Activated T-helper 17 cell treated with anti-CD3 and anti-CD28 coated beads, Interleukin-2, amount 50 U/mL, for 72 hours (primary cell): Measurements from ENCODE around the gene CAMK1D. TPM values are rescaled to one million over a fixed set of nuclear protein-coding genes. Genes with fewer than 3 reads are reported as not detected.

ENCODE experiments used
- ATAC-seq: fragments of 150-1000 bp; cut with Tn5 transposase; replicated peaks from 2 replicates; pipeline ENCODE4 v1.10.0; 2021; ENCODE audit warnings: mild to moderate bottlenecking, moderate library complexity
- H3K27ac Mint-ChIP-seq: one replicate; pipeline ENCODE4 v1.8.0; 2022; ENCODE audit warnings: mixed read lengths
- H3K27me3 Mint-ChIP-seq: one replicate; pipeline ENCODE4 v1.8.0; 2022; ENCODE audit warnings: mixed read lengths
- H3K36me3 Mint-ChIP-seq: one replicate; pipeline ENCODE4 v1.8.0; 2022; ENCODE audit warnings: low read depth, mild to moderate bottlenecking, mixed read lengths
- H3K4me1 Mint-ChIP-seq: one replicate; pipeline ENCODE4 v1.8.0; 2022; ENCODE audit warnings: mixed read lengths
- H3K4me3 Mint-ChIP-seq: one replicate; pipeline ENCODE4 v1.8.0; 2022; ENCODE audit warnings: mild to moderate bottlenecking, mixed read lengths
- H3K9me3 Mint-ChIP-seq: one replicate; pipeline ENCODE4 v1.8.0; 2022; ENCODE audit warnings: mixed read lengths
- total RNA-seq, 2 donors: library from RNA; stranded (reverse); gene quantifications; one replicate each; pipeline ENCODE4 v1.2.3, GENCODE V29; 2022

CAMK1D gene
- total RNA-seq, 2 donors from 2014 or later: 10.9 to 20.7 TPM

GRCh38 chr10:12589291-12589690 is 239.9 kb downstream of the CAMK1D start:
- no peaks in the 10 kb centered on the region for H3K27me3 Mint-ChIP-seq
- peak overlapping the region; percentile 2 for H3K4me3 Mint-ChIP-seq
- H3K27ac Mint-ChIP-seq: no peak overlapping the region
- no peak for ATAC-seq
- H3K36me3 Mint-ChIP-seq: no peaks in the 10 kb centered on the region
- H3K4me1 Mint-ChIP-seq: peaks cover 34% of the 10 kb centered on the region
- H3K9me3 Mint-ChIP-seq: peaks cover 4% of the 10 kb centered on the region

GRCh38 chr10:12589791-12590190 is 240.4 kb downstream of the CAMK1D start:
- H3K4me1 Mint-ChIP-seq: peaks cover 38% of the 10 kb centered on the region
- ATAC-seq: no peak
- H3K4me3 Mint-ChIP-seq: peak overlapping the region; percentile 2
- H3K36me3 Mint-ChIP-seq: no peaks in the 10 kb centered on the region
- no peak overlapping the region for H3K27ac Mint-ChIP-seq
- no peaks in the 10 kb centered on the region for H3K27me3 Mint-ChIP-seq
- peaks cover 4% of the 10 kb centered on the region for H3K9me3 Mint-ChIP-seq

- H3K4me1 Mint-ChIP-seq: peaks cover 47% of the 10 kb centered on the region
- peaks cover 7% of the 10 kb centered on the region for H3K9me3 Mint-ChIP-seq
- H3K36me3 Mint-ChIP-seq: no peaks in the 10 kb centered on the region
- H3K27me3 Mint-ChIP-seq: no peaks in the 10 kb centered on the region
- peak overlapping the region; percentile 2 for H3K4me3 Mint-ChIP-seq
- peak; percentile 34 for ATAC-seq
- peak overlapping the region; percentile 58 for H3K27ac Mint-ChIP-seq
Observed at GRCh38 chr10:12590675-12591659, 241.6 kb downstream of the CAMK1D start.

- ATAC-seq: no peak
- Mint-ChIP-seq H3K9me3 (peaks cover 8% of the 10 kb centered on the region), H3K4me1 (peaks cover 52% of the 10 kb centered on the region), H3K4me3 (no peak overlapping the region), H3K36me3 (no peaks in the 10 kb centered on the region), H3K27ac (no peak overlapping the region), H3K27me3 (no peaks in the 10 kb centered on the region)
Observed at GRCh38 chr10:12592967-12593366, 243.6 kb downstream of the CAMK1D start.

- Mint-ChIP-seq H3K4me3 (peak overlapping the region; percentile 76), H3K27ac (peak overlapping the region; percentile 93), H3K27me3 (no peaks in the 10 kb centered on the region), H3K9me3 (peaks cover 8% of the 10 kb centered on the region), H3K36me3 (no peaks in the 10 kb centered on the region), H3K4me1 (peaks cover 55% of the 10 kb centered on the region)
- peak; percentile 88 for ATAC-seq
Observed at GRCh38 chr10:12594448-12594944, 245.1 kb downstream of the CAMK1D start.

- peaks cover 55% of the 10 kb centered on the region for H3K4me1 Mint-ChIP-seq
- H3K36me3 Mint-ChIP-seq: no peaks in the 10 kb centered on the region
- H3K9me3 Mint-ChIP-seq: peaks cover 8% of the 10 kb centered on the region
- ATAC-seq: no peak
- H3K4me3 Mint-ChIP-seq: peak overlapping the region; percentile 76
- H3K27me3 Mint-ChIP-seq: no peaks in the 10 kb centered on the region
- peak overlapping the region; percentile 93 for H3K27ac Mint-ChIP-seq
Observed at GRCh38 chr10:12595936-12596576, 246.7 kb downstream of the CAMK1D start.

GRCh38 chr10:12597176-12597575 is 247.8 kb downstream of the CAMK1D start:
- peaks cover 51% of the 10 kb centered on the region for H3K4me1 Mint-ChIP-seq
- no peak for ATAC-seq
- peak overlapping the region; percentile 76 for H3K4me3 Mint-ChIP-seq
- H3K27me3 Mint-ChIP-seq: no peaks in the 10 kb centered on the region
- H3K27ac Mint-ChIP-seq: no peak overlapping the region
- H3K9me3 Mint-ChIP-seq: peaks cover 8% of the 10 kb centered on the region
- H3K36me3 Mint-ChIP-seq: no peaks in the 10 kb centered on the region

- peaks cover 8% of the 10 kb centered on the region for H3K9me3 Mint-ChIP-seq
- H3K4me1 Mint-ChIP-seq: peaks cover 55% of the 10 kb centered on the region
- H3K4me3 Mint-ChIP-seq: no peak overlapping the region
- no peak overlapping the region for H3K27ac Mint-ChIP-seq
- ATAC-seq: no peak
- H3K36me3 Mint-ChIP-seq: no peaks in the 10 kb centered on the region
- no peaks in the 10 kb centered on the region for H3K27me3 Mint-ChIP-seq
Observed at GRCh38 chr10:12597788-12598765, 248.7 kb downstream of the CAMK1D start.

- peaks cover 47% of the 10 kb centered on the region for H3K4me1 Mint-ChIP-seq
- ATAC-seq: no peak
- H3K27ac Mint-ChIP-seq: no peak overlapping the region
- no peak overlapping the region for H3K4me3 Mint-ChIP-seq
- no peaks in the 10 kb centered on the region for H3K36me3 Mint-ChIP-seq
- peaks cover 4% of the 10 kb centered on the region for H3K9me3 Mint-ChIP-seq
- H3K27me3 Mint-ChIP-seq: no peaks in the 10 kb centered on the region
Observed at GRCh38 chr10:12600652-12601051, 251.3 kb downstream of the CAMK1D start.

GRCh38 chr10:12602521-12602920 is 253.2 kb downstream of the CAMK1D start:
- Mint-ChIP-seq H3K36me3 (no peaks in the 10 kb centered on the region), H3K27ac (no peak overlapping the region), H3K27me3 (no peaks in the 10 kb centered on the region), H3K4me1 (peaks cover 44% of the 10 kb centered on the region), H3K4me3 (no peak overlapping the region), H3K9me3 (no peaks in the 10 kb centered on the region)
- ATAC-seq: no peak

- peak overlapping the region; percentile 23 for H3K27ac Mint-ChIP-seq
Observed at GRCh38 chr10:12603766-12604470, 254.6 kb downstream of the CAMK1D start.

GRCh38 chr10:12605580-12606405 is 256.4 kb downstream of the CAMK1D start:
- Mint-ChIP-seq H3K27me3 (no peaks in the 10 kb centered on the region), H3K36me3 (no peaks in the 10 kb centered on the region), H3K4me1 (peaks cover 26% of the 10 kb centered on the region), H3K4me3 (peak overlapping the region; percentile 92), H3K27ac (peak overlapping the region; percentile 99), H3K9me3 (no peaks in the 10 kb centered on the region)
- peak; percentile 83 for ATAC-seq

More at GRCh38 chr10:12603766-12604470, 254.6 kb downstream of the CAMK1D start:
- peaks cover 33% of the 10 kb centered on the region for H3K4me1 Mint-ChIP-seq
- ATAC-seq: no peak
- no peaks in the 10 kb centered on the region for H3K9me3 Mint-ChIP-seq
- H3K4me3 Mint-ChIP-seq: peak overlapping the region; percentile 92
- no peaks in the 10 kb centered on the region for H3K36me3 Mint-ChIP-seq
- no peaks in the 10 kb centered on the region for H3K27me3 Mint-ChIP-seq

GRCh38 chr10:12606461-12606860 is 257.1 kb downstream of the CAMK1D start:
- H3K36me3 Mint-ChIP-seq: no peaks in the 10 kb centered on the region
- ATAC-seq: peak; percentile 13
- peak overlapping the region; percentile 92 for H3K4me3 Mint-ChIP-seq
- peaks cover 25% of the 10 kb centered on the region for H3K4me1 Mint-ChIP-seq
- no peaks in the 10 kb centered on the region for H3K9me3 Mint-ChIP-seq
- H3K27ac Mint-ChIP-seq: peak overlapping the region; percentile 99
- no peaks in the 10 kb centered on the region for H3K27me3 Mint-ChIP-seq
